Retina (tissue), 1 donor: ENCODE measurements around the gene CETN1.

Source experiments
- DNase-seq: peaks from one replicate; pipeline ENCODE4 v3.0.0-alpha.2; 2016

Gene CETN1

GRCh38 chr18:627231-627630 lies 47.1 kb downstream of the CETN1 start:
- DNase-seq: no peak

- DNase-seq: no peak
Observed at GRCh38 chr18:629269-630150, 49.3 kb downstream of the CETN1 start.

- DNase-seq: no peak
Observed at GRCh38 chr18:631560-631959, 51.4 kb downstream of the CETN1 start.
